Caco-2 (cell line): ENCODE data around the gene ATXN10. TPM values are rescaled to one million over a fixed set of nuclear protein-coding genes. Genes with fewer than 3 reads are reported as not detected.

Source experiments
- BruUV-seq: library from RNA; stranded (reverse); fragments of 400-500 nt; replicated peaks from 2 replicates; lab custom pipeline; 2021; lab: Mats Ljungman, UMichigan
- CTCF ChIA-PET: fragments of 300-600 bp; sonication (Branson Sonifier 250); formaldehyde crosslinking; loops from one replicate; lab custom pipeline; 2022; ENCODE audit warnings: antibody characterized with exemption; lab: Charles Lee
- POLR2A ChIA-PET: fragments of 300-600 bp; sonication (Branson Sonifier 250); formaldehyde crosslinking; loops from one replicate; lab custom pipeline; 2022; ENCODE audit warnings: antibody characterized with exemption; lab: Charles Lee
- DNase-seq, 2 experiments: peaks; one replicate each; pipeline versions ENCODE4 v3.0.0 to v3.0.0-alpha.2; 2020 to 2022
- H3K27me3 ChIP-seq: replicated peaks from 2 replicates; pipeline ENCODE4 v1.6.0; 2011; ENCODE audit warnings: low read length; ENCODE audit not compliant: control insufficient read depth, insufficient read depth
- H3K36me3 ChIP-seq: 2 replicates; pipeline ENCODE4 v1.5.1; 2011; ENCODE audit warnings: low read length; ENCODE audit not compliant: control insufficient read depth, insufficient read depth
- H3K4me1 ChIP-seq: fragments of 250-450 bp; sonication (Bioruptor Pico); 2 replicates; pipeline ENCODE4 v1.5.1; 2020; ENCODE audit warnings: mild to moderate bottlenecking
- H3K4me3 ChIP-seq: 2 replicates; pipeline ENCODE4 v1.5.1; 2011; ENCODE audit warnings: low read depth, mild to moderate bottlenecking, control low read depth, low read length
- H3K9me3 ChIP-seq: fragments of 250-450 bp; sonication (Bioruptor Pico); 2 replicates; pipeline ENCODE4 v1.5.1; 2020; ENCODE audit warnings: mild to moderate bottlenecking, moderate library complexity
- H3K27ac Mint-ChIP-seq: one replicate; pipeline ENCODE4 v1.8.0; 2022; ENCODE audit warnings: mixed read lengths; ENCODE audit not compliant: unreplicated experiment
- H3K27me3 Mint-ChIP-seq: one replicate; pipeline ENCODE4 v1.8.0; 2022; ENCODE audit warnings: mixed read lengths; ENCODE audit not compliant: insufficient read depth, unreplicated experiment
- H3K36me3 Mint-ChIP-seq: one replicate; pipeline ENCODE4 v1.8.0; 2022; ENCODE audit warnings: mild to moderate bottlenecking, mixed read lengths; ENCODE audit not compliant: insufficient read depth, unreplicated experiment
- H3K4me1 Mint-ChIP-seq: one replicate; pipeline ENCODE4 v1.8.0; 2022; ENCODE audit warnings: low read depth, mixed read lengths; ENCODE audit not compliant: unreplicated experiment
- H3K4me3 Mint-ChIP-seq: one replicate; pipeline ENCODE4 v1.8.0; 2022; ENCODE audit warnings: mild to moderate bottlenecking, moderate library complexity, mixed read lengths; ENCODE audit not compliant: unreplicated experiment
- H3K9me3 Mint-ChIP-seq: one replicate; pipeline ENCODE4 v1.8.0; 2022; ENCODE audit warnings: mixed read lengths; ENCODE audit not compliant: unreplicated experiment
- intact Hi-C: fragments of 100-400 bp; cut with micrococcal nuclease; formaldehyde crosslinking; loops from one replicate; pipeline ENCODE4 v1.10.0; 2022; ENCODE audit not compliant: unreplicated experiment
- total RNA-seq: library from RNA; stranded (reverse); gene quantifications from 2 replicates; pipeline ENCODE4 v1.2.3, GENCODE V29; 2022
- TF ChIP-seq, protein P1 (sequence below), 2 experiments: fragments of 200-600 bp in 1 of 2; IDR thresholded peaks; 1 replicate in 1 of 2; 2 replicates in 1 of 2; pipeline versions ENCODE4 v1.5.1 to v1.8.0; 2011 to 2022; ENCODE audit warnings: antibody characterized with exemption in 1 of 2, control low read depth in 1 of 2, inconsistent platforms in 1 of 2, low read depth in 1 of 2, low read length in 1 of 2, mild to moderate bottlenecking in 1 of 2, moderate library complexity in 1 of 2; ENCODE audit not compliant: insufficient read depth in 1 of 2, severe bottlenecking in 1 of 2, unreplicated experiment in 1 of 2

ATXN10 gene
- total RNA-seq, 1 experiment from 2014 or later: 155 TPM

DNA sequence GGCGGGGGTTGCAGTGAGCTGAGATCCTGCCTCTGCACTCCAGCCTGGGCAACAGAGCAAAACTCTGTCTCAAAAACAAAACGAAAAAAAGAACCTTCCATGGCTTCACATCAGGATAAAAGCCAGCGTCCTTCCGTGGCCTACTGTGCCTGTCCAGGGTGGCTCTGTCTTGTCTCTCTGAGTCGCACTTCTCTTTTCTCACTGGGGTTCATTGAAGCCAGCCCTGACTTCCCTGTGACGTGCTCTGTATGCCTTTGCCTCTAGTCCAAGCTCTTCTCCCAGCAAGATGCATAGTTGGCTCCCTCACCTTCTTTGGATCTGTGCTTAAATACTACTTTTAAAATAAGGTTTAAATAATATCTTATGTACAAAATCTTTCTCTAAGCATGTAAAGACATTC lies 11.6 kb downstream of the ATXN10 start:
- H3K4me3 ChIP-seq: no peak overlapping the region
- H3K36me3 Mint-ChIP-seq: peaks cover under 1% of the 10 kb centered on the region
- ChIA-PET POLR2A (no interaction called here), CTCF (no interaction called here)
- H3K9me3 ChIP-seq: no peaks in the 10 kb centered on the region
- H3K27ac Mint-ChIP-seq: no peak overlapping the region
- peaks cover 1% of the 10 kb centered on the region for H3K4me1 Mint-ChIP-seq
- TF ChIP-seq, protein P1, sequence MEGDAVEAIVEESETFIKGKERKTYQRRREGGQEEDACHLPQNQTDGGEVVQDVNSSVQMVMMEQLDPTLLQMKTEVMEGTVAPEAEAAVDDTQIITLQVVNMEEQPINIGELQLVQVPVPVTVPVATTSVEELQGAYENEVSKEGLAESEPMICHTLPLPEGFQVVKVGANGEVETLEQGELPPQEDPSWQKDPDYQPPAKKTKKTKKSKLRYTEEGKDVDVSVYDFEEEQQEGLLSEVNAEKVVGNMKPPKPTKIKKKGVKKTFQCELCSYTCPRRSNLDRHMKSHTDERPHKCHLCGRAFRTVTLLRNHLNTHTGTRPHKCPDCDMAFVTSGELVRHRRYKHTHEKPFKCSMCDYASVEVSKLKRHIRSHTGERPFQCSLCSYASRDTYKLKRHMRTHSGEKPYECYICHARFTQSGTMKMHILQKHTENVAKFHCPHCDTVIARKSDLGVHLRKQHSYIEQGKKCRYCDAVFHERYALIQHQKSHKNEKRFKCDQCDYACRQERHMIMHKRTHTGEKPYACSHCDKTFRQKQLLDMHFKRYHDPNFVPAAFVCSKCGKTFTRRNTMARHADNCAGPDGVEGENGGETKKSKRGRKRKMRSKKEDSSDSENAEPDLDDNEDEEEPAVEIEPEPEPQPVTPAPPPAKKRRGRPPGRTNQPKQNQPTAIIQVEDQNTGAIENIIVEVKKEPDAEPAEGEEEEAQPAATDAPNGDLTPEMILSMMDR (IDR thresholded peaks at IDR 0.05; ENCODE audit: insufficient read depth in 1 of 2, low read depth in 1 of 2, low read length in 1 of 2, severe bottlenecking in 1 of 2, unreplicated experiment in 1 of 2): no peak
- intact Hi-C loops: no loop called here
- no peaks in the 10 kb centered on the region for H3K9me3 Mint-ChIP-seq
- DNase-seq: no peak
- BruUV-seq: no TSS peak
- H3K27me3 ChIP-seq: no peaks in the 10 kb centered on the region; the same call in 1 of the 2 replicates
- H3K27me3 Mint-ChIP-seq: no peaks in the 10 kb centered on the region
- H3K4me3 Mint-ChIP-seq: no peak overlapping the region
- no peaks in the 10 kb centered on the region for H3K36me3 ChIP-seq
- peaks cover 4% of the 10 kb centered on the region for H3K4me1 ChIP-seq

DNA sequence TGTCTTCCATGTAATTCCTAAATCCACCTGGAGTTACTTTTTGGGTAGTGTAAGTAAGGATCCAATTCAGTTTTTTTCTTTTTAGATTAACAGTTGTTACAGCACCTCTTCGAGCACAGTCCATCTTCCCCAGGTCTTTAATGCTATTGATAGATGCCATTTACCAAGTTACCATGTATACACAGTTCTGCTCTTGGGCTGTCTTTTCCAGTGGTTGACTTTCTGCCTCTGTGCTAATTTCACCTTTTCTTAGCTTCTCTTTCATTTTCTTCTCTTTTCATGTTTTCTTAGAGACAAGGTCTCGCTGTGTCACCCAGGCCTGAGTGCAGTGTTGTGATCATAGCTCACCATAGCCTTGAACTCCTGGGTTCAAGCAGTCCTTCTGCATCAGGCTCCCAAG lies 12.0 kb downstream of the ATXN10 start:
- no peaks in the 10 kb centered on the region for H3K27me3 ChIP-seq
- CTCF ChIA-PET: no interaction called here
- Mint-ChIP-seq H3K4me1 (peaks cover 5% of the 10 kb centered on the region), H3K36me3 (peaks cover 5% of the 10 kb centered on the region), H3K4me3 (no peak overlapping the region), H3K9me3 (no peaks in the 10 kb centered on the region), H3K27me3 (no peaks in the 10 kb centered on the region), H3K27ac (no peak overlapping the region)
- no peak for DNase-seq
- peaks cover 8% of the 10 kb centered on the region for H3K4me1 ChIP-seq
- no peaks in the 10 kb centered on the region for H3K9me3 ChIP-seq
- H3K36me3 ChIP-seq: no peaks in the 10 kb centered on the region
- intact Hi-C loops: no loop called here
- BruUV-seq: no TSS peak
- POLR2A ChIA-PET: no interaction called here
- TF ChIP-seq, protein P1 (IDR thresholded peaks at IDR 0.05; ENCODE audit: insufficient read depth in 1 of 2, low read depth in 1 of 2, low read length in 1 of 2, severe bottlenecking in 1 of 2, unreplicated experiment in 1 of 2): no peak
- H3K4me3 ChIP-seq: no peak overlapping the region

DNA sequence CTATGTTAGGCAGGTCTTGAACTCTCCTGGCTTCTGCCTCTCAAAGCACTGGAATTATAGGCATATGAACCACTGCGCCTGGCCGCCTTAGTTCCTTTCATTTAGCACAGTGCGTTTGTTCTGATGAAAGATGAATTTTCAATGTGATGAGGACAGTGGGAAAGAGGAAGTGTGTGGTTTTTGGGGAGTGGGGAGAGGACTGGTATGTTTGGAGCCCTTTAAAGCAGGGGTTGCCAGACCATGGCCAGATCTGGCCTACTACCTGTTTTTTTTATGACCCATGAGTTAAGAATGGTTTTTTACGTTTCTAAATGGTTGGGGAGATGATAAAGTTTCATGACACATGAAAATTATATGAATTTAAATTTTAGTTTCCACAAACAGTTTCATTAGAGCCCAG lies 12.5 kb downstream of the ATXN10 start:
- Mint-ChIP-seq H3K4me3 (no peak overlapping the region), H3K9me3 (no peaks in the 10 kb centered on the region), H3K36me3 (peaks cover 6% of the 10 kb centered on the region), H3K27me3 (no peaks in the 10 kb centered on the region), H3K4me1 (peaks cover 8% of the 10 kb centered on the region), H3K27ac (no peak overlapping the region)
- Histone ChIP-seq H3K36me3 (no peaks in the 10 kb centered on the region), H3K9me3 (no peaks in the 10 kb centered on the region), H3K4me1 (peaks cover 13% of the 10 kb centered on the region), H3K4me3 (no peak overlapping the region), H3K27me3 (no peaks in the 10 kb centered on the region)
- BruUV-seq: no TSS peak
- TF ChIP-seq, protein P1 (IDR thresholded peaks at IDR 0.05; ENCODE audit: insufficient read depth in 1 of 2, low read depth in 1 of 2, low read length in 1 of 2, severe bottlenecking in 1 of 2, unreplicated experiment in 1 of 2): no peak
- CTCF ChIA-PET: no interaction called here
- POLR2A ChIA-PET: no interaction called here
- DNase-seq: no peak
- intact Hi-C loops: no loop called here
